ENCODE measurements around the gene MCM9. TPM values are rescaled to one million over a fixed set of nuclear protein-coding genes. Genes with fewer than 3 reads are reported as not detected.

MCM9 gene
- polyA plus RNA-seq, 2 of the 4 experiments (the other 2 are of a cell fraction): 5.1 to 5.4 TPM

GRCh38 chr6:118894425-118895260 is 40.3 kb downstream of the MCM9 start:
- Histone ChIP-seq H3K9me3 (no peaks in the 10 kb centered on the region), H3K4me1 (peaks cover 15% of the 10 kb centered on the region; the same call in 2 of the 3 replicates), H3K27ac (peak overlapping the region; percentile 91 to 99), H3K4me3 (peak overlapping the region; percentile 84), H3K4me2 (peak overlapping the region; percentile 76)
- 1% methylated on average over 17 of the region's 102 CpGs for WGBS (ENCODE audit: missing lambda C conversion rate)
- ATAC-seq: peak; percentile 61 to 67
- POLR2A ChIA-PET: interaction anchor here (1.2 kb wide), 1 partner anchor 185 kb away, joined by 3 read pairs; no protein-coding TSS in a partner anchor
- DNase-seq (ENCODE audit: low read depth in 1 of 2, low spot score in 1 of 2): peak; percentile 5 to 45
- no peak for FAIRE-seq
- 0 out of 2 replicates have a peak, but pooled peaks have one; percentile 14 for TF ChIP-seq POLR2A (IDR thresholded peaks at IDR 0.05; ENCODE audit: low read length)
- peak; percentile 36; the same call in 1 of the 2 replicates for TF ChIP-seq E2F6 (IDR thresholded peaks at IDR 0.05; ENCODE audit: borderline replicate concordance, low read depth)
- TF ChIP-seq MAFK (IDR thresholded peaks at IDR 0.05; ENCODE audit: partially characterized antibody): no peak
- CTCF ChIA-PET: interaction anchor here (0.7 to 1.3 kb wide), 2 partner anchors 29 to 216 kb away, joined by 3 read pairs; no protein-coding TSS in a partner anchor

- Histone ChIP-seq H3K4me2 (peak within 1 kb of the TSS; percentile 92), H3K4me3 (peak within 1 kb of the TSS; percentile 84), H3K27ac (peak within 1 kb of the TSS; percentile 91 to 99), H3K4me1 (peaks cover 15% of the 10 kb centered on the region; the same call in 2 of the 3 replicates), H3K9me3 (no peaks in the 10 kb centered on the region)
- POLR2A ChIA-PET: interaction anchor here (1.0 to 1.2 kb wide), 2 partner anchors 27 to 185 kb away, joined by 3 read pairs; no protein-coding TSS in a partner anchor
- ATAC-seq (peak; percentile 95), DNase-seq (ENCODE audit: low read depth in 1 of 2, low spot score in 1 of 2) (peak; percentile 56 to 95), FAIRE-seq (no peak)
- CTCF ChIA-PET: interaction anchor here (0.7 to 1.3 kb wide), 3 partner anchors 28 to 217 kb away, joined by 3 read pairs; no protein-coding TSS in a partner anchor
- under 1% methylated on average over 46 of the region's 51 CpGs for WGBS (ENCODE audit: missing lambda C conversion rate)
- TF ChIP-seq NFE2L2 (conservative IDR thresholded peaks at IDR 0.05; ENCODE audit: low read length): no peak
- TF ChIP-seq CTCF (IDR thresholded peaks at IDR 0.05): peak; percentile 51
- no peak for TF ChIP-seq HMGXB4 (CRISPR knock-in tag; IDR thresholded peaks at IDR 0.05; ENCODE audit: borderline replicate concordance)
- TF ChIP-seq ZSCAN20 (CRISPR knock-in tag; IDR thresholded peaks at IDR 0.05): no peak
- no peak for TF ChIP-seq ATOH8 (CRISPR knock-in tag; IDR thresholded peaks at IDR 0.05; ENCODE audit: low read depth)
- no peak for TF ChIP-seq E2F6 (IDR thresholded peaks at IDR 0.05; ENCODE audit: borderline replicate concordance, low read depth)
- no peak for TF ChIP-seq ELK1 (IDR thresholded peaks at IDR 0.05; ENCODE audit: low read depth, low read length)
- no peak for TF ChIP-seq TFCP2L1 (CRISPR knock-in tag; IDR thresholded peaks at IDR 0.05)
- no peak for TF ChIP-seq RARB (CRISPR knock-in tag; IDR thresholded peaks at IDR 0.05)
- TF ChIP-seq HEYL (CRISPR knock-in tag; IDR thresholded peaks at IDR 0.05): no peak
- TF ChIP-seq PHF8 (IDR thresholded peaks at IDR 0.05; ENCODE audit: borderline replicate concordance, low read depth): 0 out of 2 replicates have a peak, but pooled peaks have one; percentile 36
- no peak for TF ChIP-seq CBX2 (IDR thresholded peaks at IDR 0.05; ENCODE audit: borderline replicate concordance, low read depth)
- TF ChIP-seq CHD2 (IDR thresholded peaks at IDR 0.05; ENCODE audit: low read length, partially characterized antibody): no peak
- no peak for TF ChIP-seq ZC3H11A (IDR thresholded peaks at IDR 0.05)
- TF ChIP-seq BCL3 (IDR thresholded peaks at IDR 0.05): peak; percentile 51; the same call in 1 of the 3 replicates
- TF ChIP-seq MAFK (IDR thresholded peaks at IDR 0.05; ENCODE audit: partially characterized antibody): no peak
- peak; percentile 60 for TF ChIP-seq POLR2A (IDR thresholded peaks at IDR 0.05; ENCODE audit: low read length)
- TF ChIP-seq USF2 (IDR thresholded peaks at IDR 0.05): no peak
- no peak for TF ChIP-seq HOXB13 (CRISPR knock-in tag; IDR thresholded peaks at IDR 0.05; ENCODE audit: low read depth)
- TF ChIP-seq MAX (IDR thresholded peaks at IDR 0.05): peak; percentile 66
- TF ChIP-seq KDM5A (IDR thresholded peaks at IDR 0.05): no peak
- peak in 1 of 2 experiments; percentile 24; a peak in 1 of 5 replicates for TF ChIP-seq RAD21 (conservative IDR thresholded peaks at IDR 0.05 in 1 of 2, IDR thresholded peaks at IDR 0.05 in 1 of 2)
Measured at GRCh38 chr6:118893807-118894424, 41.0 kb downstream of the MCM9 start, which contains the start of gene ASF1A. Gene ASF1A (plus strand): TSS chr6:118894152. CDS start chr6:118894414, 262 bp downstream.

All from A549 (cell line).